GF-D8 (cell line): Measurements from ENCODE around the gene ATXN7L1.
"Not testable (repeated sequence)": the region's sequence is repeated elsewhere in the genome, so short reads cannot be mapped to it uniquely, and the experiment has no call there.

Source experiments
- DNase-seq: peaks from one replicate; lab custom pipeline; 2025; lab: John Stamatoyannopoulos, UW

ATXN7L1 gene

GRCh38 chr7:105890290-105890997 lies 14.0 kb upstream of the ATXN7L1 start:
- no peak for DNase-seq

GRCh38 chr7:105887569-105888189 lies 11.3 kb upstream of the ATXN7L1 start:
- no peak for DNase-seq

GRCh38 chr7:105886776-105887175 lies 10.4 kb upstream of the ATXN7L1 start:
- no peak for DNase-seq

GRCh38 chr7:105885387-105886111 lies 9.2 kb upstream of the ATXN7L1 start:
- no peak for DNase-seq

- not testable (repeated sequence) for DNase-seq
These were observed 6.8 kb upstream of the ATXN7L1 start for GRCh38 chr7:105883179-105883578.

GRCh38 chr7:105881439-105881838 lies 5.0 kb upstream of the ATXN7L1 start:
- no peak for DNase-seq

GRCh38 chr7:105880571-105881330 lies 4.4 kb upstream of the ATXN7L1 start:
- no peak for DNase-seq

- DNase-seq = no peak
These were observed 3.4 kb upstream of the ATXN7L1 start for GRCh38 chr7:105879782-105880181.

GRCh38 chr7:105878746-105879605 lies 2.6 kb upstream of the ATXN7L1 start:
- no peak for DNase-seq

GRCh38 chr7:105877736-105878135 lies 1.3 kb upstream of the ATXN7L1 start:
- DNase-seq = no peak

GRCh38 chr7:105876964-105877601 lies 684 bp upstream of the ATXN7L1 start:
- no peak for DNase-seq

- no peak for DNase-seq
These were observed 894 bp downstream of the ATXN7L1 start for GRCh38 chr7:105875505-105875904.

- no peak for DNase-seq
These were observed 2.3 kb downstream of the ATXN7L1 start for GRCh38 chr7:105874055-105874454.

GRCh38 chr7:105872491-105872890 lies 3.9 kb downstream of the ATXN7L1 start:
- no peak for DNase-seq

- no peak for DNase-seq
These were observed 5.3 kb downstream of the ATXN7L1 start for GRCh38 chr7:105871142-105871541.

- no peak for DNase-seq
These were observed 10.1 kb downstream of the ATXN7L1 start for GRCh38 chr7:105866102-105866801.

GRCh38 chr7:105863876-105864275 lies 12.5 kb downstream of the ATXN7L1 start:
- no peak for DNase-seq

GRCh38 chr7:105862770-105863169 lies 13.6 kb downstream of the ATXN7L1 start:
- DNase-seq = no peak

GRCh38 chr7:105862276-105862675 lies 14.1 kb downstream of the ATXN7L1 start:
- DNase-seq = no peak

- no peak for DNase-seq
These were observed 15.2 kb downstream of the ATXN7L1 start for GRCh38 chr7:105861224-105861623.
